ENCODE measurements around the gene MDP1. TPM values are rescaled to one million over a fixed set of nuclear protein-coding genes. Genes with fewer than 3 reads are reported as not detected.

MDP1 gene
- total and polyA plus RNA-seq, 10 donors, result 11.0 to 39.6 (median 22.4) TPM

DNA sequence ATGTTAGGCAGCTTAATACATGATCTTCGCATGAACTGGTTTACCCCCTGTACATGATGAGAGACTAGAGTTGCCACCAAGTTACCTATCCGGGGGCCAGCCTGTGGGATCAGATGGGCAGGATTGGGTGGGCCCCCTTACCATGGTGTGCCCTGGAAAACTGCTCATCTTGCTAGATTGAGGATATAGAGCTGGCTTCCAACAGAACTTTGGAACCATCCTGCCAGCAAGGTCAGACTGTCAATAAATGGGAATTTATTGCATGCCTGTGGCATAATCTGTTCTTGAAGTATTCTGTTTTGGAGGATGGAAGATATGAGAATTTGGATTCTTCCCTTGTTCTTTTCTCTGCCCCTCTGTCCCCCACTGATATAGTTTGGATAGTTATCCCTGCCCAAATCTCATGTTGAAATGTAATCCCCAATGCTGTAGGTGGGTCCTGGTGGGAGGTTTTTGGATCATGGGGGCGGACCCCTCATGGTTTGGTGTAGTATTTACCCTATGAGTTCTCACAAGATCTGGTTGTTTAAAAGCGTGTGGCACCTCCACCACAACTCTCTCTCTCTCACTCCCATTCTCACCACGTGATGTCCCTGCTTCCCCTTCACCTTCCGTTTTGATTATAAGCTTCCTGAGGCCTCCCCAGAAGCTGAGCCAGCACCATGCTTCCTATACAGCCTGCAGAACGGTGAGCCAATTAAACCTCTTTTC is 16.9 kb downstream of the MDP1 start:
- Histone ChIP-seq H3K4me1 (peaks cover 27 to 55% (median 42%) of the 10 kb centered on the region in 6 donors), H3K4me3 (no peak overlapping the region), H3K27me3 (replicated peaks in 1 of 7) (no peaks in the 10 kb centered on the region), H3K36me3 (peaks cover 0 to 54% (median 8%) of the 10 kb centered on the region in 6 donors), H3K27ac (peak overlapping the region in 1 of 8 donors; percentile 16), H3K9me3 (peaks cover 0 to 5% (median 0%) of the 10 kb centered on the region in 8 donors)
- TF ChIP-seq POLR2AphosphoS5 (IDR thresholded peaks at IDR 0.05) (no peak), POLR2A (IDR thresholded peaks at IDR 0.05) (no peak)
- TF ChIP-seq, protein P1, sequence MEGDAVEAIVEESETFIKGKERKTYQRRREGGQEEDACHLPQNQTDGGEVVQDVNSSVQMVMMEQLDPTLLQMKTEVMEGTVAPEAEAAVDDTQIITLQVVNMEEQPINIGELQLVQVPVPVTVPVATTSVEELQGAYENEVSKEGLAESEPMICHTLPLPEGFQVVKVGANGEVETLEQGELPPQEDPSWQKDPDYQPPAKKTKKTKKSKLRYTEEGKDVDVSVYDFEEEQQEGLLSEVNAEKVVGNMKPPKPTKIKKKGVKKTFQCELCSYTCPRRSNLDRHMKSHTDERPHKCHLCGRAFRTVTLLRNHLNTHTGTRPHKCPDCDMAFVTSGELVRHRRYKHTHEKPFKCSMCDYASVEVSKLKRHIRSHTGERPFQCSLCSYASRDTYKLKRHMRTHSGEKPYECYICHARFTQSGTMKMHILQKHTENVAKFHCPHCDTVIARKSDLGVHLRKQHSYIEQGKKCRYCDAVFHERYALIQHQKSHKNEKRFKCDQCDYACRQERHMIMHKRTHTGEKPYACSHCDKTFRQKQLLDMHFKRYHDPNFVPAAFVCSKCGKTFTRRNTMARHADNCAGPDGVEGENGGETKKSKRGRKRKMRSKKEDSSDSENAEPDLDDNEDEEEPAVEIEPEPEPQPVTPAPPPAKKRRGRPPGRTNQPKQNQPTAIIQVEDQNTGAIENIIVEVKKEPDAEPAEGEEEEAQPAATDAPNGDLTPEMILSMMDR (IDR thresholded peaks at IDR 0.05 in 8 of 11, conservative IDR thresholded peaks at IDR 0.05 in 3 of 11), result no peak
- WGBS, 5 donors, result 66 to 82% (median 73%) methylated on average over 7 of the region's 7 CpGs
- intact Hi-C loops (cut with DNase I; ENCODE audit: low total_unique reads), result no loop called here
- DNase-seq, result no peak

DNA sequence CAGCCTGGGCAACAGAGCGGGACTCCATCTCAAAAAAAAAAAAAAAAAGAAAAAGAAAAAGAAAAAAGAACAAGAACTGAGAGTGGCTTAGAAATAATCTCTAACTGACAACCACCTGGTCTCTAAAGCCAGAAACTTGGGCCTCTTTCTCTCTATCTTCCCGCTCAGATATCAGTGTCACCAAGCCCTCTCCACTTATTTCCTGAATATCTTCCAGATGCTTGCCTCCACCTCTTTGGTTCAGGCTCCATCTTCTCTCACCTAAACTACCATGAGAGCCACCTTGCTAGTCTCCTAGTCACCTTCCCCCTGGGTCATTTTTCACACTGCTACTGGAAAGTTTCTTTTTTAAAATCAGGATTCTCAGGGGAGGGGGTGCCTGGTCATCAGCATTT is 18.8 kb downstream of the MDP1 start:
- TF ChIP-seq POLR2A (IDR thresholded peaks at IDR 0.05), result no peak
- WGBS, 5 donors, result 54 to 93% (median 68%) methylated on average over 2 of the region's 2 CpGs
- H3K4me1 ChIP-seq, result peaks cover 28 to 70% (median 45%) of the 10 kb centered on the region in 6 donors
- H3K27ac ChIP-seq, result peak overlapping the region in 4 of 8 donors; percentile 95 to 98 (median 97)
- no peaks in the 10 kb centered on the region for H3K27me3 ChIP-seq (replicated peaks in 1 of 7)
- intact Hi-C loops (cut with DNase I; ENCODE audit: low total_unique reads), result no loop called here
- H3K36me3 ChIP-seq, result peaks cover 0 to 47% (median 12%) of the 10 kb centered on the region in 6 donors
- peak overlapping the region in 3 of 8 donors; percentile 78 to 90 (median 85) for H3K4me3 ChIP-seq
- H3K9me3 ChIP-seq, result peaks cover 0 to under 1% (median 0%) of the 10 kb centered on the region in 8 donors
- no peak for DNase-seq

GRCh38 chr14:24196071-24197055 is 19.5 kb downstream of the MDP1 start:
- peaks cover 0 to 47% (median 13%) of the 10 kb centered on the region in 6 donors for H3K36me3 ChIP-seq
- H3K4me1 ChIP-seq, result peaks cover 28 to 76% (median 45%) of the 10 kb centered on the region in 6 donors
- intact Hi-C loops (cut with DNase I; ENCODE audit: low total_unique reads), result no loop called here
- TF ChIP-seq POLR2A (IDR thresholded peaks at IDR 0.05) (no peak), POLR2AphosphoS5 (IDR thresholded peaks at IDR 0.05) (no peak)
- TF ChIP-seq, protein P1 (IDR thresholded peaks at IDR 0.05 in 8 of 11, conservative IDR thresholded peaks at IDR 0.05 in 3 of 11), result no peak
- H3K9me3 ChIP-seq, result no peaks in the 10 kb centered on the region
- H3K27me3 ChIP-seq (replicated peaks in 1 of 7), result no peaks in the 10 kb centered on the region
- WGBS, 5 donors, result 27 to 35% (median 30%) methylated on average over 31 to 33 of the region's 33 CpGs
- H3K27ac ChIP-seq, result peak overlapping the region; percentile 95 to 100 (median 98)
- DNase-seq, result no peak
- H3K4me3 ChIP-seq, result peak overlapping the region; percentile 61 to 90 (median 84)

DNA sequence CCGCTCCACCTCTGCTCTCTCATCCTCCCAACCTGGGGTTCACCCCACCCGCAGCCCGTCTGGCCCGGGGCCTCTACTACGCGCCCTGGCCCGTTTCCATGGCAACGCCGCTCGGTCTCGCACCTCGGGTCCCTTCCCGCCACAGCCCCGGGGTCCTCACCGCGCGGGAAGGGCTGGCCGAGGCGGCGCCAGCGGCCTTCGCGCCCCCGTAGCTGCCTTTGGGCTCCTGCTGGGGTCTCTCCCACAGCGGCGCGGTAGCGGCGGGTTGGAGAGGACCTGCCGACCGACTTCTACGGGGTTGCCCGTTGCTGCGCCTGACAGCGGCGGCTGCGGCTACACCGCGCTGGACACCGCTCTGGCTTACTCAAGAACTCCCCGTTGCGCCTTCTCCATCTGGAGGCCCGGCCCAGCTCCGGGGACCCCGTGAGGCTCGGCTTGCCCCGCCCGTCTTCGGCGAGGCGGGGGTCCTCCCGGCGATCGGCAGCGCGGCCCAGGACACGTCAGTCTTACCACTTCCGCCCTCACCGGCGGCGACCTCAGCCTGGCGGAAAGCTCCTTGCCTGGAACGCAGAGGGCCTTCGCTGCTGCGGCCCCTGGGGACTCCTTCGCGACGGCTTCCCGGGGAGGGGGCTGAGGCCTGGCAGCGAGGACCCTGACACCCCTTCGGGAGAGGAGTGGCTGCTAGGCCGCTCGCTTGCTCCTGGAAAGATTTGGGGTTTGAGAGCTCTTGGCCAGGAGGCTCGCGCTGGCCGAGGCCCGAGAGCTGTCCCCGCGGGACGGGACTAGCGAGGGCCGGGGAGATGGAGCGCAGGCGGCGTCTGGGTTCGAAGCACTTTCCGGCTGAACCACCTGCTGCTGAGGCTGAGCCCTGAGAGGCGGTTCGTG is 20.4 kb downstream of the MDP1 start, which contains the start of gene TM9SF1:
TM9SF1 (minus strand) TSS at position 256 of the 885 bp plus-strand sequence. CDS start 422 bp downstream, outside the sequence.
- 0 to 1% (median 1%) methylated on average over 25 to 89 of the region's 89 CpGs for WGBS, 5 donors

More for the DNA sequence above, 20.4 kb downstream of the MDP1 start, which contains the start of gene TM9SF1:
- peak; percentile 99 for DNase-seq
- peak within 1 kb of the TSS; percentile 95 to 100 (median 98) for H3K27ac ChIP-seq
- H3K36me3 ChIP-seq, result peaks cover 0 to 47% (median 12%) of the 10 kb centered on the region in 6 donors
- TF ChIP-seq POLR2AphosphoS5 (IDR thresholded peaks at IDR 0.05), result peak; percentile 96 to 98 (median 96)
- peak in 2 of 3 donors; percentile 29 to 48 for TF ChIP-seq POLR2A (IDR thresholded peaks at IDR 0.05)
- TF ChIP-seq, protein P1 (IDR thresholded peaks at IDR 0.05 in 8 of 11, conservative IDR thresholded peaks at IDR 0.05 in 3 of 11), result peak in 2 of 11 experiments; percentile 8 to 29
- H3K9me3 ChIP-seq, result no peaks in the 10 kb centered on the region
- no peaks in the 10 kb centered on the region for H3K27me3 ChIP-seq (replicated peaks in 1 of 7)
- peak within 1 kb of the TSS; percentile 61 to 90 (median 84) for H3K4me3 ChIP-seq
- H3K4me1 ChIP-seq, result peaks cover 28 to 80% (median 45%) of the 10 kb centered on the region in 6 donors
- intact Hi-C loops (cut with DNase I; ENCODE audit: low total_unique reads), result no loop called here

Data from spleen (tissue), 11 donors.